HepG2 (cell line): Measurements from ENCODE around the gene USP10. TPM values are rescaled to one million over a fixed set of nuclear protein-coding genes. Genes with fewer than 3 reads are reported as not detected.

ENCODE experiments used
- ATAC-seq: fragments of 200-7000 bp; cut with Tn5 transposase; 3 replicates; pipeline ENCODE4 v1.9.1; 2020; ENCODE audit warnings: mild to moderate bottlenecking, moderate library complexity
- BruUV-seq: library from RNA; stranded (reverse); fragments of 400-500 nt; replicated peaks from 2 replicates; lab custom pipeline; 2021; lab: Mats Ljungman, UMichigan
- CTCF ChIA-PET: fragments of 300-600 bp; formaldehyde crosslinking; extraction: SDS; loops from one replicate; lab custom pipeline; 2021; ENCODE audit warnings: low total read pairs, inconsistent platforms, low intra/inter-chr PET ratio; lab: Yijun Ruan, JAX
- POLR2A ChIA-PET: fragments of 350-600 bp; sonication (Branson Sonifier 250); formaldehyde crosslinking; loops from one replicate; lab custom pipeline; 2020; ENCODE audit warnings: antibody characterized with exemption, inconsistent platforms; lab: Yijun Ruan, JAX
- DNase-seq: peaks from one replicate; pipeline ENCODE4 v3.0.0-alpha.2; 2015; ENCODE audit warnings: low spot score
- FAIRE-seq: peaks from 3 replicates; lab custom pipeline; 2011; peaks lifted over from hg19 to GRCh38; lab: Jason Lieb, UNC
- H2AFZ ChIP-seq: one replicate; pipeline ENCODE4 v1.6.1; 2011; ENCODE audit warnings: low read length, inconsistent platforms
- H3K27ac ChIP-seq: fragments of 300-600 bp; 3 replicates; pipeline ENCODE4 v1.8.0; 2011; ENCODE audit warnings: mixed run types, mild to moderate bottlenecking, mixed read lengths, low read length, inconsistent platforms; ENCODE audit not compliant: insufficient read depth; ENCODE audit errors: extremely low read length
- H3K27me3 ChIP-seq, 2 experiments: fragments of 200-600 bp in 1 of 2; 2 replicates in 1 of 2; 3 replicates in 1 of 2; pipeline versions ENCODE4 v1.6.0 to v1.8.0; 2011; ENCODE audit warnings: low read length in 2 of 2, mild to moderate bottlenecking in 2 of 2, moderate library complexity in 2 of 2, inconsistent platforms in 1 of 2; ENCODE audit not compliant: insufficient read depth in 2 of 2, control insufficient read depth in 1 of 2
- H3K36me3 ChIP-seq, 2 experiments: fragments of 200-600 bp in 1 of 2; replicated peaks in 1 of 2; 2 replicates in 1 of 2; 3 replicates in 1 of 2; pipeline versions ENCODE4 v1.5.1 to v1.8.0; 2011; ENCODE audit warnings: low read length in 2 of 2, inconsistent platforms in 1 of 2; ENCODE audit not compliant: insufficient read depth in 2 of 2, control insufficient read depth in 1 of 2
- H3K4me1 ChIP-seq: 2 replicates; pipeline ENCODE4 v1.5.1; 2012; ENCODE audit warnings: low read length, inconsistent platforms; ENCODE audit not compliant: insufficient read depth
- H3K4me2 ChIP-seq: 2 replicates; pipeline ENCODE4 v1.6.0; 2011; ENCODE audit warnings: low read depth, low read length, inconsistent platforms
- H3K4me3 ChIP-seq, 3 experiments: fragments of 200-600 bp in 1 of 3; sonication (generic), shearing (Covaris generic) in 1 of 3; replicated peaks in 1 of 3; 2 replicates each; pipeline ENCODE4 v1.5.1; 2011 to 2016; ENCODE audit warnings: low read length in 3 of 3, inconsistent platforms in 2 of 3, low read depth in 2 of 3, mild to moderate bottlenecking in 2 of 3, control low read depth in 1 of 3, mixed read lengths in 1 of 3; ENCODE audit not compliant: insufficient read depth in 1 of 3
- H3K79me2 ChIP-seq: one replicate; pipeline ENCODE4 v1.6.1; 2011; ENCODE audit warnings: low read length, inconsistent platforms; ENCODE audit not compliant: insufficient read depth
- H3K9ac ChIP-seq: 2 replicates; pipeline ENCODE4 v1.6.0; 2011; ENCODE audit warnings: mild to moderate bottlenecking, low read depth, low read length, inconsistent platforms; ENCODE audit not compliant: insufficient read depth
- H3K9me3 ChIP-seq: 2 replicates; pipeline ENCODE4 v1.5.1; 2012; ENCODE audit warnings: mild to moderate bottlenecking, low read length
- H4K20me1 ChIP-seq: 2 replicates; pipeline ENCODE4 v1.6.0; 2011; ENCODE audit warnings: inconsistent platforms, mild to moderate bottlenecking, low read length, moderate library complexity; ENCODE audit not compliant: insufficient read depth
- ATF1 ChIP-seq: IDR thresholded peaks from 2 replicates; pipeline ENCODE4 v1.6.1; 2016; ENCODE audit warnings: mild to moderate bottlenecking, control low read depth
- IRX3 ChIP-seq: sonication (generic); formaldehyde crosslinking; IDR thresholded peaks from 2 replicates; pipeline ENCODE4 v1.8.1; 2023; ENCODE audit warnings: mild to moderate bottlenecking, low read depth, missing genetic modification reagents, borderline replicate concordance
- POLR2AphosphoS2 ChIP-seq: IDR thresholded peaks from 2 replicates; pipeline ENCODE4 v1.6.1; 2011; ENCODE audit warnings: low read depth, low read length, improper control_type of control experiment
- TOE1 ChIP-seq: sonication (generic); formaldehyde crosslinking; IDR thresholded peaks from 2 replicates; pipeline ENCODE4 v1.4.0; 2020; ENCODE audit warnings: mild to moderate bottlenecking, missing genetic modification reagents
- ZFP90 ChIP-seq: sonication (generic); formaldehyde crosslinking; IDR thresholded peaks from 2 replicates; pipeline ENCODE4 v1.8.0; 2022; ENCODE audit warnings: missing genetic modification reagents, mild to moderate bottlenecking, inconsistent platforms, borderline replicate concordance
- ZNF12 ChIP-seq: sonication (generic); formaldehyde crosslinking; IDR thresholded peaks from 2 replicates; pipeline ENCODE4 v1.5.0; 2020; ENCODE audit warnings: missing genetic modification reagents
- ZNF124 ChIP-seq: sonication (generic); formaldehyde crosslinking; IDR thresholded peaks from 2 replicates; pipeline ENCODE4 v1.4.0; 2020; ENCODE audit warnings: missing genetic modification reagents
- ZSCAN9 ChIP-seq: IDR thresholded peaks from 2 replicates; pipeline ENCODE4 v1.6.1; 2016; ENCODE audit warnings: borderline replicate concordance
- WGBS: methylation state at CpG from one replicate; pipeline ENCODE4 v1.1.6; 2017; ENCODE audit warnings: low lambda C conversion rate; 5-methylcytosine and 5-hydroxymethylcytosine counted together
- in situ Hi-C: cut with HindIII; loops from 2 replicates; pipeline ENCODE4 v1.10.0; 2017; ENCODE audit warnings: low pct_unique_long_range_greater_than_20kb; ENCODE audit not compliant: extremely low pct_ligation_motif_present
- intact Hi-C: fragments of 100-400 bp; cut with micrococcal nuclease; formaldehyde crosslinking; loops from one replicate; pipeline ENCODE4 v1.10.0; 2022; ENCODE audit not compliant: unreplicated experiment
- polyA plus RNA-seq, 8 experiments: library from polyadenylated mRNA; depleted of rRNA in 3 of 8; stranded (reverse) in 7 of 8; unstranded in 1 of 8; fragments of >200 nt; fragmentation: Illumina TruSeq in 4 of 8; extraction: Trizol in 4 of 8; gene quantifications; 2 replicates each; pipeline versions ENCODE4 v1.2.1 to v1.2.3, GENCODE V29; 2011 to 2016; ENCODE audit warnings: low read depth in 4 of 8, missing spikeins in 1 of 8, mixed read lengths in 1 of 8; ENCODE audit not compliant: insufficient read depth in 1 of 8
- total RNA-seq, 5 experiments: library from RNA; depleted of rRNA; stranded (reverse); fragments of >200 nt; fragmentation: Illumina TruSeq; extraction: Trizol; gene quantifications; 2 replicates each; pipeline ENCODE4 v1.2.3, GENCODE V29; 2016; ENCODE audit warnings: low read depth in 1 of 5
- TF ChIP-seq, protein P1 (sequence below): sonication (generic); formaldehyde crosslinking; IDR thresholded peaks from 2 replicates; pipeline ENCODE4 v1.4.0; 2020; ENCODE audit warnings: low read depth, missing genetic modification reagents
- TF ChIP-seq, protein P2 (sequence below): sonication (generic); formaldehyde crosslinking; IDR thresholded peaks from 2 replicates; pipeline ENCODE4 v1.4.0; 2020; ENCODE audit warnings: missing genetic modification reagents
- TF ChIP-seq, protein P3 (sequence below): fragments of 450-650 bp; IDR thresholded peaks from 2 replicates; pipeline ENCODE4 v1.6.1; 2017; ENCODE audit warnings: mild to moderate bottlenecking
- TF ChIP-seq, protein P4 (sequence below): sonication (generic); formaldehyde crosslinking; IDR thresholded peaks from 2 replicates; pipeline ENCODE4 v1.5.1; 2020; ENCODE audit warnings: missing genetic modification reagents, mild to moderate bottlenecking, borderline replicate concordance

The USP10 gene
- total and polyA plus RNA-seq, 2 of the 13 experiments (the other 11 are each of a cell fraction or from before 2014, with no cell fraction given) = 79.1 to 122 TPM

DNA sequence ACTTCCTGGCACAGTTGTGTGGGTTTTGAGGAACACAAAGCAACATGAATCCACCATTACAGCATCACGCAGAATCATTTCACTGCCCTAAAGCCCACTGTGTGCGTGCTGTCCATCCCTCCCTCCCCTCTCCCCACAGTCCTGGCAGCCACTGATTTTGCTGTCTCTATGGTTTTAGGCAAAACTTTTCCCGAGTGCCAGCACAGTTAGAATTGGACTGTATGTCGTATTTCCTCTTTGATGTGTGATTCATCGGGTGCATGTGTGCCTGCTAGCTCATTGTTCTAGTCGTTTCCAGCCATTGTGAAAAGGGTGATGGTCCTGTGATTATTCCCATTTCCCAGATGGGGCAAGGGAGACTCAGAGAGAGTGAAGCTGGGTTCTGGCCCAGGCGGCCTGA lies 38.8 kb upstream of the USP10 start:
- Histone ChIP-seq H3K9ac (no peak overlapping the region), H3K9me3 (no peaks in the 10 kb centered on the region), H3K4me3 (no peak overlapping the region), H3K4me2 (no peak overlapping the region), H3K27me3 (no peaks in the 10 kb centered on the region), H3K4me1 (no peaks in the 10 kb centered on the region), H3K36me3 (peaks cover 27 to 73% of the 10 kb centered on the region in 2 experiments), H2AFZ (no peak overlapping the region), H3K27ac (no peak overlapping the region), H4K20me1 (no peaks in the 10 kb centered on the region), H3K79me2 (no peaks in the 10 kb centered on the region)
- ATAC-seq (no peak), FAIRE-seq (no peak), DNase-seq (no peak)
- BruUV-seq = no TSS peak
- intact Hi-C loops (no loop called here), in situ Hi-C loops (no loop called here)
- 94% methylated on average over 7 of the region's 7 CpGs for WGBS
- ChIA-PET CTCF (no interaction called here), POLR2A (no interaction called here)
- TF ChIP-seq, protein P1, sequence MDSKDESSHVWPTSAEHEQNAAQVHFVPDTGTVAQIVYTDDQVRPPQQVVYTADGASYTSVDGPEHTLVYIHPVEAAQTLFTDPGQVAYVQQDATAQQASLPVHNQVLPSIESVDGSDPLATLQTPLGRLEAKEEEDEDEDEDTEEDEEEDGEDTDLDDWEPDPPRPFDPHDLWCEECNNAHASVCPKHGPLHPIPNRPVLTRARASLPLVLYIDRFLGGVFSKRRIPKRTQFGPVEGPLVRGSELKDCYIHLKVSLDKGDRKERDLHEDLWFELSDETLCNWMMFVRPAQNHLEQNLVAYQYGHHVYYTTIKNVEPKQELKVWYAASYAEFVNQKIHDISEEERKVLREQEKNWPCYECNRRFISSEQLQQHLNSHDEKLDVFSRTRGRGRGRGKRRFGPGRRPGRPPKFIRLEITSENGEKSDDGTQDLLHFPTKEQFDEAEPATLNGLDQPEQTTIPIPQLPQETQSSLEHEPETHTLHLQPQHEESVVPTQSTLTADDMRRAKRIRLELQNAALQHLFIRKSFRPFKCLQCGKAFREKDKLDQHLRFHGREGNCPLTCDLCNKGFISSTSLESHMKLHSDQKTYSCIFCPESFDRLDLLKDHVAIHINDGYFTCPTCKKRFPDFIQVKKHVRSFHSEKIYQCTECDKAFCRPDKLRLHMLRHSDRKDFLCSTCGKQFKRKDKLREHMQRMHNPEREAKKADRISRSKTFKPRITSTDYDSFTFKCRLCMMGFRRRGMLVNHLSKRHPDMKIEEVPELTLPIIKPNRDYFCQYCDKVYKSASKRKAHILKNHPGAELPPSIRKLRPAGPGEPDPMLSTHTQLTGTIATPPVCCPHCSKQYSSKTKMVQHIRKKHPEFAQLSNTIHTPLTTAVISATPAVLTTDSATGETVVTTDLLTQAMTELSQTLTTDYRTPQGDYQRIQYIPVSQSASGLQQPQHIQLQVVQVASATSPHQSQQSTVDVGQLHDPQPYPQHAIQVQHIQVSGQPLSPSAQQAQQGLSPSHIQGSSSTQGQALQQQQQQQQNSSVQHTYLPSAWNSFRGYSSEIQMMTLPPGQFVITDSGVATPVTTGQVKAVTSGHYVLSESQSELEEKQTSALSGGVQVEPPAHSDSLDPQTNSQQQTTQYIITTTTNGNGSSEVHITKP = no peak
- no peak for TF ChIP-seq IRX3 (CRISPR knock-in tag)
- TF ChIP-seq, protein P2, sequence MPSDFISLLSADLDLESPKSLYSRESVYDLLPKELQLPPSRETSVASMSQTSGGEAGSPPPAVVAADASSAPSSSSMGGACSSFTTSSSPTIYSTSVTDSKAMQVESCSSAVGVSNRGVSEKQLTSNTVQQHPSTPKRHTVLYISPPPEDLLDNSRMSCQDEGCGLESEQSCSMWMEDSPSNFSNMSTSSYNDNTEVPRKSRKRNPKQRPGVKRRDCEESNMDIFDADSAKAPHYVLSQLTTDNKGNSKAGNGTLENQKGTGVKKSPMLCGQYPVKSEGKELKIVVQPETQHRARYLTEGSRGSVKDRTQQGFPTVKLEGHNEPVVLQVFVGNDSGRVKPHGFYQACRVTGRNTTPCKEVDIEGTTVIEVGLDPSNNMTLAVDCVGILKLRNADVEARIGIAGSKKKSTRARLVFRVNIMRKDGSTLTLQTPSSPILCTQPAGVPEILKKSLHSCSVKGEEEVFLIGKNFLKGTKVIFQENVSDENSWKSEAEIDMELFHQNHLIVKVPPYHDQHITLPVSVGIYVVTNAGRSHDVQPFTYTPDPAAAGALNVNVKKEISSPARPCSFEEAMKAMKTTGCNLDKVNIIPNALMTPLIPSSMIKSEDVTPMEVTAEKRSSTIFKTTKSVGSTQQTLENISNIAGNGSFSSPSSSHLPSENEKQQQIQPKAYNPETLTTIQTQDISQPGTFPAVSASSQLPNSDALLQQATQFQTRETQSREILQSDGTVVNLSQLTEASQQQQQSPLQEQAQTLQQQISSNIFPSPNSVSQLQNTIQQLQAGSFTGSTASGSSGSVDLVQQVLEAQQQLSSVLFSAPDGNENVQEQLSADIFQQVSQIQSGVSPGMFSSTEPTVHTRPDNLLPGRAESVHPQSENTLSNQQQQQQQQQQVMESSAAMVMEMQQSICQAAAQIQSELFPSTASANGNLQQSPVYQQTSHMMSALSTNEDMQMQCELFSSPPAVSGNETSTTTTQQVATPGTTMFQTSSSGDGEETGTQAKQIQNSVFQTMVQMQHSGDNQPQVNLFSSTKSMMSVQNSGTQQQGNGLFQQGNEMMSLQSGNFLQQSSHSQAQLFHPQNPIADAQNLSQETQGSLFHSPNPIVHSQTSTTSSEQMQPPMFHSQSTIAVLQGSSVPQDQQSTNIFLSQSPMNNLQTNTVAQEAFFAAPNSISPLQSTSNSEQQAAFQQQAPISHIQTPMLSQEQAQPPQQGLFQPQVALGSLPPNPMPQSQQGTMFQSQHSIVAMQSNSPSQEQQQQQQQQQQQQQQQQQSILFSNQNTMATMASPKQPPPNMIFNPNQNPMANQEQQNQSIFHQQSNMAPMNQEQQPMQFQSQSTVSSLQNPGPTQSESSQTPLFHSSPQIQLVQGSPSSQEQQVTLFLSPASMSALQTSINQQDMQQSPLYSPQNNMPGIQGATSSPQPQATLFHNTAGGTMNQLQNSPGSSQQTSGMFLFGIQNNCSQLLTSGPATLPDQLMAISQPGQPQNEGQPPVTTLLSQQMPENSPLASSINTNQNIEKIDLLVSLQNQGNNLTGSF (CRISPR knock-in tag) = no peak
- no peak for TF ChIP-seq ZFP90 (CRISPR knock-in tag)
- no peak for TF ChIP-seq ZNF12 (CRISPR knock-in tag)
- TF ChIP-seq TOE1 (CRISPR knock-in tag) = no peak
- no peak for TF ChIP-seq ATF1
- TF ChIP-seq, protein P3, sequence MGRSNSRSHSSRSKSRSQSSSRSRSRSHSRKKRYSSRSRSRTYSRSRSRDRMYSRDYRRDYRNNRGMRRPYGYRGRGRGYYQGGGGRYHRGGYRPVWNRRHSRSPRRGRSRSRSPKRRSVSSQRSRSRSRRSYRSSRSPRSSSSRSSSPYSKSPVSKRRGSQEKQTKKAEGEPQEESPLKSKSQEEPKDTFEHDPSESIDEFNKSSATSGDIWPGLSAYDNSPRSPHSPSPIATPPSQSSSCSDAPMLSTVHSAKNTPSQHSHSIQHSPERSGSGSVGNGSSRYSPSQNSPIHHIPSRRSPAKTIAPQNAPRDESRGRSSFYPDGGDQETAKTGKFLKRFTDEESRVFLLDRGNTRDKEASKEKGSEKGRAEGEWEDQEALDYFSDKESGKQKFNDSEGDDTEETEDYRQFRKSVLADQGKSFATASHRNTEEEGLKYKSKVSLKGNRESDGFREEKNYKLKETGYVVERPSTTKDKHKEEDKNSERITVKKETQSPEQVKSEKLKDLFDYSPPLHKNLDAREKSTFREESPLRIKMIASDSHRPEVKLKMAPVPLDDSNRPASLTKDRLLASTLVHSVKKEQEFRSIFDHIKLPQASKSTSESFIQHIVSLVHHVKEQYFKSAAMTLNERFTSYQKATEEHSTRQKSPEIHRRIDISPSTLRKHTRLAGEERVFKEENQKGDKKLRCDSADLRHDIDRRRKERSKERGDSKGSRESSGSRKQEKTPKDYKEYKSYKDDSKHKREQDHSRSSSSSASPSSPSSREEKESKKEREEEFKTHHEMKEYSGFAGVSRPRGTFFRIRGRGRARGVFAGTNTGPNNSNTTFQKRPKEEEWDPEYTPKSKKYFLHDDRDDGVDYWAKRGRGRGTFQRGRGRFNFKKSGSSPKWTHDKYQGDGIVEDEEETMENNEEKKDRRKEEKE = no peak
- no peak for TF ChIP-seq ZSCAN9 (CRISPR knock-in tag)
- TF ChIP-seq ZNF124 (CRISPR knock-in tag) = no peak
- TF ChIP-seq, protein P4, sequence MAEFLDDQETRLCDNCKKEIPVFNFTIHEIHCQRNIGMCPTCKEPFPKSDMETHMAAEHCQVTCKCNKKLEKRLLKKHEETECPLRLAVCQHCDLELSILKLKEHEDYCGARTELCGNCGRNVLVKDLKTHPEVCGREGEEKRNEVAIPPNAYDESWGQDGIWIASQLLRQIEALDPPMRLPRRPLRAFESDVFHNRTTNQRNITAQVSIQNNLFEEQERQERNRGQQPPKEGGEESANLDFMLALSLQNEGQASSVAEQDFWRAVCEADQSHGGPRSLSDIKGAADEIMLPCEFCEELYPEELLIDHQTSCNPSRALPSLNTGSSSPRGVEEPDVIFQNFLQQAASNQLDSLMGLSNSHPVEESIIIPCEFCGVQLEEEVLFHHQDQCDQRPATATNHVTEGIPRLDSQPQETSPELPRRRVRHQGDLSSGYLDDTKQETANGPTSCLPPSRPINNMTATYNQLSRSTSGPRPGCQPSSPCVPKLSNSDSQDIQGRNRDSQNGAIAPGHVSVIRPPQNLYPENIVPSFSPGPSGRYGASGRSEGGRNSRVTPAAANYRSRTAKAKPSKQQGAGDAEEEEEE = no peak
- no peak for TF ChIP-seq POLR2AphosphoS2
